Panc1 (cell line): ENCODE results near the gene FAM229A.

Source experiments
- POLR2AphosphoS5 ChIP-seq: IDR thresholded peaks from 2 replicates; pipeline ENCODE4 v1.6.1; 2012; ENCODE audit warnings: mild to moderate bottlenecking, low read depth, low read length, moderate library complexity
- SIN3A ChIP-seq: IDR thresholded peaks from 2 replicates; pipeline ENCODE4 v1.6.1; 2012; ENCODE audit warnings: low read depth, mild to moderate bottlenecking, low read length, moderate library complexity, borderline replicate concordance; ENCODE audit not compliant: insufficient read depth
- TF ChIP-seq, protein P1 (sequence below): fragments of 450-650 bp; IDR thresholded peaks from 2 replicates; pipeline ENCODE4 v1.5.1; 2017; ENCODE audit warnings: mild to moderate bottlenecking

DNA sequence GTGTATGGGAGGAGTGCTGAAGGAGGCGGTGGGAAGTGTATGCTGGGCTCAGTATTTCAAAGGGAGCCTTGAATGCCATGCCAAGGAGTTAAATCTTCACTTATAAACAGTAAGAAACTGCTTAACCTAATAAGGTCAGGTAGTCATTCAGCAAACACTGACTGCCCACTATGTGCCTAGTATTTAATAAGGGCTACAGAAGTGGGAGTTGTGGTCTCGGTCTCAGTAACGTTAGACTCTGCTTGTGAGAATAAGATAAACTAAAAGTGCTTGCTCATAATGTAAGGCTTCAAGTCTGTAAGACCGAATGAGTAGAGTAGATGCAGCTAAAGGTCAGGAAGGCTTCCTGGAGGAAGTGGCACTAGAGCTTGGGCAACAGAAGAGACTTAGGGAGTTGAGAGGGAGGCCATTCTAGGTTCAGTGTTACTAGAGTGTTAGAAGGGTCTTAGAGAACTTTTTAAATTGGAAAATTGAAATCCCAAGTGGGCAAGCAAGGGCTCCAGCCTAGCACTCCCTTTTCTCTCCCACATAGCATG lies 32.3 kb downstream of the FAM229A start:
- no peak for TF ChIP-seq POLR2AphosphoS5
- no peak for TF ChIP-seq SIN3A
- TF ChIP-seq, protein P1, sequence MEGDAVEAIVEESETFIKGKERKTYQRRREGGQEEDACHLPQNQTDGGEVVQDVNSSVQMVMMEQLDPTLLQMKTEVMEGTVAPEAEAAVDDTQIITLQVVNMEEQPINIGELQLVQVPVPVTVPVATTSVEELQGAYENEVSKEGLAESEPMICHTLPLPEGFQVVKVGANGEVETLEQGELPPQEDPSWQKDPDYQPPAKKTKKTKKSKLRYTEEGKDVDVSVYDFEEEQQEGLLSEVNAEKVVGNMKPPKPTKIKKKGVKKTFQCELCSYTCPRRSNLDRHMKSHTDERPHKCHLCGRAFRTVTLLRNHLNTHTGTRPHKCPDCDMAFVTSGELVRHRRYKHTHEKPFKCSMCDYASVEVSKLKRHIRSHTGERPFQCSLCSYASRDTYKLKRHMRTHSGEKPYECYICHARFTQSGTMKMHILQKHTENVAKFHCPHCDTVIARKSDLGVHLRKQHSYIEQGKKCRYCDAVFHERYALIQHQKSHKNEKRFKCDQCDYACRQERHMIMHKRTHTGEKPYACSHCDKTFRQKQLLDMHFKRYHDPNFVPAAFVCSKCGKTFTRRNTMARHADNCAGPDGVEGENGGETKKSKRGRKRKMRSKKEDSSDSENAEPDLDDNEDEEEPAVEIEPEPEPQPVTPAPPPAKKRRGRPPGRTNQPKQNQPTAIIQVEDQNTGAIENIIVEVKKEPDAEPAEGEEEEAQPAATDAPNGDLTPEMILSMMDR: no peak
